PC-3 (cell line): ENCODE data around the gene UBE2Q2. TPM values are rescaled to one million over a fixed set of nuclear protein-coding genes. Genes with fewer than 3 reads are reported as not detected.

Source experiments
- ATAC-seq: fragments of 200-7000 bp; cut with Tn5 transposase; 2 replicates; pipeline ENCODE4 v1.9.1; 2020; ENCODE audit warnings: mild to moderate bottlenecking, moderate library complexity
- BruUV-seq: library from RNA; stranded (reverse); fragments of 400-500 nt; replicated peaks from 2 replicates; lab custom pipeline; 2021; lab: Mats Ljungman, UMichigan
- CTCF ChIA-PET: fragments of 300-600 bp; sonication (Branson Sonifier 250); formaldehyde crosslinking; loops from one replicate; lab custom pipeline; 2022; ENCODE audit warnings: antibody characterized with exemption; lab: Charles Lee
- POLR2A ChIA-PET: fragments of 300-600 bp; sonication (Branson Sonifier 250); formaldehyde crosslinking; loops from one replicate; lab custom pipeline; 2022; ENCODE audit warnings: antibody characterized with exemption; ENCODE audit not compliant: unreplicated experiment; lab: Charles Lee
- DNase-seq: peaks from one replicate; pipeline ENCODE4 v3.0.0-alpha.2; 2015
- H2AFZ ChIP-seq: fragments of 300-600 bp; sonication (generic); 2 replicates; pipeline ENCODE4 v1.6.0; 2016; ENCODE audit warnings: antibody characterized with exemption, low read length
- H3F3A ChIP-seq: fragments of 300-600 bp; sonication (generic); one replicate; pipeline ENCODE4 v1.6.0; 2017; ENCODE audit warnings: antibody characterized with exemption, low read length, control low read depth, mild to moderate bottlenecking; ENCODE audit not compliant: unreplicated experiment
- H3K27ac ChIP-seq: fragments of 300-600 bp; sonication (generic); 2 replicates; pipeline ENCODE4 v1.5.1; 2016; ENCODE audit warnings: mild to moderate bottlenecking, low read length
- H3K27me3 ChIP-seq: fragments of 300-600 bp; sonication (generic); 2 replicates; pipeline ENCODE4 v1.6.1; 2016; ENCODE audit warnings: low read length, mixed read lengths
- H3K36me3 ChIP-seq: fragments of 300-600 bp; sonication (generic); 2 replicates; pipeline ENCODE4 v1.6.1; 2016; ENCODE audit warnings: low read depth, mixed run types, low read length, mixed read lengths
- H3K4me1 ChIP-seq: fragments of 300-600 bp; sonication (generic); 2 replicates; pipeline ENCODE4 v1.5.1; 2016; ENCODE audit warnings: low read length; ENCODE audit not compliant: insufficient read depth
- H3K4me2 ChIP-seq: fragments of 300-600 bp; sonication (generic); 2 replicates; pipeline ENCODE4 v1.6.0; 2016; ENCODE audit warnings: low read length
- H3K4me3 ChIP-seq: fragments of 300-600 bp; sonication (generic); 2 replicates; pipeline ENCODE4 v1.5.1; 2016; ENCODE audit warnings: mild to moderate bottlenecking, low read length, mixed read lengths
- H3K79me2 ChIP-seq: fragments of 300-600 bp; sonication (generic); 2 replicates; pipeline ENCODE4 v1.6.1; 2017; ENCODE audit warnings: low read length, mixed read lengths
- H3K9ac ChIP-seq: fragments of 300-600 bp; sonication (generic); 2 replicates; pipeline ENCODE4 v1.6.0; 2016; ENCODE audit warnings: mild to moderate bottlenecking, low read length
- H3K9me2 ChIP-seq: fragments of 300-600 bp; sonication (generic); replicated peaks from 2 replicates; pipeline ENCODE4 v1.6.1; 2016; ENCODE audit warnings: mixed run types, low read length, mixed read lengths
- H3K9me3 ChIP-seq: fragments of 300-600 bp; sonication (generic); 2 replicates; pipeline ENCODE4 v1.6.1; 2016; ENCODE audit warnings: low read length, mixed read lengths
- H4K20me1 ChIP-seq: fragments of 300-600 bp; sonication (generic); 2 replicates; pipeline ENCODE4 v1.6.1; 2016; ENCODE audit warnings: low read length, mixed read lengths
- CTCF ChIP-seq: fragments of 300-600 bp; sonication (generic); conservative IDR thresholded peaks from 2 replicates; pipeline ENCODE4 v1.5.1; 2017; ENCODE audit warnings: antibody characterized with exemption, low read depth, mild to moderate bottlenecking, low read length
- EZH2 ChIP-seq: fragments of 300-600 bp; sonication (generic); IDR thresholded peaks from one replicate; pipeline ENCODE4 v1.6.1; 2017; ENCODE audit warnings: antibody characterized with exemption, mild to moderate bottlenecking, low read length; ENCODE audit not compliant: unreplicated experiment
- EZH2phosphoT487 ChIP-seq: fragments of 300-600 bp; sonication (generic); IDR thresholded peaks from 2 replicates; pipeline ENCODE4 v1.6.1; 2018; ENCODE audit warnings: mild to moderate bottlenecking, antibody characterized with exemption, low read length, borderline replicate concordance
- intact Hi-C: fragments of 100-400 bp; cut with micrococcal nuclease; formaldehyde crosslinking; loops from 2 replicates; pipeline ENCODE4 v1.9.0; 2023
- total RNA-seq: library from RNA; depleted of rRNA; stranded (reverse); fragments of >200 nt; gene quantifications from 2 replicates; pipeline ENCODE4 v1.2.3, GENCODE V29; 2014

Gene UBE2Q2
- total RNA-seq, 1 experiment from 2014 or later, result 20.3 TPM

- no peaks in the 10 kb centered on the region for H4K20me1 ChIP-seq
These were observed 29.2 kb downstream of the UBE2Q2 start for GRCh38 chr15:75872403-75872990.

GRCh38 chr15:75884041-75884440, 40.8 kb downstream of the UBE2Q2 start:
- POLR2A ChIA-PET, result interaction anchor here (0.6 kb wide), 1 partner anchor 24 kb away, joined by 5 read pairs; no protein-coding TSS in a partner anchor

More at GRCh38 chr15:75872403-75872990, 29.2 kb downstream of the UBE2Q2 start:
- ChIA-PET CTCF (no interaction called here), POLR2A (no interaction called here)
- no peak for ATAC-seq
- Histone ChIP-seq H3K79me2 (no peaks in the 10 kb centered on the region), H3K4me1 (no peaks in the 10 kb centered on the region), H3F3A (no peaks in the 10 kb centered on the region), H2AFZ (no peak overlapping the region), H3K27me3 (no peaks in the 10 kb centered on the region), H3K9ac (no peak overlapping the region), H3K9me2 (no peaks in the 10 kb centered on the region), H3K36me3 (0 out of 2 replicates have a peak, but pooled peaks cover 8% of the 10 kb centered on the region), H3K27ac (no peak overlapping the region), H3K4me3 (no peak overlapping the region), H3K4me2 (no peak overlapping the region), H3K9me3 (no peaks in the 10 kb centered on the region)
- TF ChIP-seq EZH2 (no peak), EZH2phosphoT487 (no peak), CTCF (no peak)
- intact Hi-C loops, result no loop called here
- BruUV-seq, result no TSS peak
- DNase-seq, result no peak

More at GRCh38 chr15:75884041-75884440, 40.8 kb downstream of the UBE2Q2 start:
- Histone ChIP-seq H3K9me2 (no peaks in the 10 kb centered on the region), H3K9ac (no peak overlapping the region), H3F3A (no peaks in the 10 kb centered on the region), H3K4me2 (no peak overlapping the region), H4K20me1 (no peaks in the 10 kb centered on the region), H3K79me2 (no peaks in the 10 kb centered on the region), H2AFZ (no peak overlapping the region), H3K27ac (no peak overlapping the region), H3K4me3 (no peak overlapping the region), H3K27me3 (no peaks in the 10 kb centered on the region), H3K9me3 (no peaks in the 10 kb centered on the region), H3K4me1 (peaks cover 4% of the 10 kb centered on the region; the same call in 1 of the 2 replicates), H3K36me3 (no peaks in the 10 kb centered on the region; the same call in 1 of the 2 replicates)
- TF ChIP-seq CTCF, result no peak
- TF ChIP-seq EZH2, result no peak
- TF ChIP-seq EZH2phosphoT487, result no peak
- no TSS peak for BruUV-seq
- DNase-seq (peak; percentile 15), ATAC-seq (no peak)
- intact Hi-C loops, result loop anchor here (5.0 kb wide), 1 partner anchor 42 kb away; the partner anchor contains the start of gene UBE2Q2
- CTCF ChIA-PET, result no interaction called here
